Right renal pelvis (tissue), 4 donors: Measurements from ENCODE around the gene CYP2U1. TPM values are rescaled to one million over a fixed set of nuclear protein-coding genes. Genes with fewer than 3 reads are reported as not detected.

Experiments used
- DNase-seq, 4 donors: peaks; one replicate each; pipeline ENCODE4 v3.0.0-alpha.2; 2013; ENCODE audit warnings: low read depth in 4 of 4, low spot score in 3 of 4, missing footprints in 1 of 4
- polyA plus RNA-seq, 4 donors: library from polyadenylated mRNA; unstranded; fragments of 120-200 nt; gene quantifications; one replicate each; pipeline ENCODE4 v1.2.1, GENCODE V29; 2013; ENCODE audit not compliant: insufficient read length in 4 of 4

CYP2U1 gene
- polyA plus RNA-seq, 4 donors, result 5.2 to 6.0 (median 5.8) TPM

DNA sequence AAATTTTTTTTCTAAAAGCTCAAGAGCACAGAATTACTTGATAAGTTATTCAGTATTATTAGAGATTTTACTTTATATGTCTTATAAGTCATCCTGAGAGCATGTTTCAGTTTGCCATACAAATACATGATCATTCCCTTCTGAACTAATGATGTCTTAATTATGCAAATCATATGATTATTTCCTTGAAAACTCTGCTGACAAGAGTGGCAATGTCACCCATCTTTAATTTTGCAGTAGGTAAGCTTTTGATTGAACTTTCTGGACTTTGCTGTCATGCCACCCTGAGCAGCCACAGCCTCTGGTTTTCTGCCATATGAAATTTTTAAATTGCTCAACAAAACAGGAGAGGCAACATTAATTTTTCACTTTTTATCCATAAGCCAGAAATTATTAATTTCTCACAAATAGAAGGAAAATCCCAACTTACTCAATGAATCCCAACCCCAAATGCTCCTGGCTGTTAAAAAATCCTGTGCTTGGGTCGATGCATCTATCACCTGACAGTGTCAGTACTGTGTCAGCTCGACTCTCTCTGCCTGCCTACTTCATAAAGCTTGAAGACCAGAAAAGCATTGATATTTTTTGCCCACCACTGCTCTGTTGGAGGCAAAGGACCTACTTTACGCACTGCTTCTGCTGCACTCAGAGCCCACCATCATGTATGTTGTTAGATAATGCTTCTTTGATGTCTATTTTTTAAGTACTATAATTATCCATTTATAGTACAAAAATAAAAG lies 46.8 kb downstream of the CYP2U1 start:
- no peak for DNase-seq

DNA sequence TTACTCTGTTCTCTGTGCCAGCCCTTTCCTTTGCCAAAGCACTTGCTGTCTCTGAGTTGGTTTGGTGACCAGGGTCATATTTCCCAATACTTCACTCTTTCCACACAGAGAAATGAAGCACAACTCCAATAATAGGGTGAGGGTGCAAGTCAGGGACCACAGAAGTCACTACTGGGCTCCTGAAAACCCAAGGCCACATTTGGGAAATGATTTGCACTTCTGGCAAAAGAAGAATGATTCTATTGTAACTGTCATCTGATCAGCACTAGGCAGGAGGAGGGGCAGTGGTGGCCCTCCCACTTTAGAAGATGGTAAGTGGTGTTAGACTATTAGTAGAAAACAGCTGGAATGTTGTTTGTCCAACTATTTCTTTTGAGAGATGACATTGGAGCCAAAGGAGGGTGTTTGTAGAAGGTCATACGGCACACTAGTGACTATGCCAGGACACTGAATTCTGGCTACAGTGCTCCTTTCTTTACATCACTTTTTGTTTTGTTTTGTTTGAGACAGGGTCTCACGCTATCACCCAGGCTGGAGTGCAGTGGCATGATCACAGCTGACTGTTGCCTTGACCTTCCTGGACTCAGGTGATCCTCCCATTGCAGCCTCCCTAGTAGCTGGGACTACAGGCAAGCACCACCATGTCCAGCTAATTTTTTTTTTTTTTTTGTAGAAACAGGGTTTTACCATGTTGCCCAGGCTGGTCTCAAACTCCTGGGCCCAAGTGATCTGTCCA lies 47.5 kb downstream of the CYP2U1 start:
- no peak for DNase-seq

DNA sequence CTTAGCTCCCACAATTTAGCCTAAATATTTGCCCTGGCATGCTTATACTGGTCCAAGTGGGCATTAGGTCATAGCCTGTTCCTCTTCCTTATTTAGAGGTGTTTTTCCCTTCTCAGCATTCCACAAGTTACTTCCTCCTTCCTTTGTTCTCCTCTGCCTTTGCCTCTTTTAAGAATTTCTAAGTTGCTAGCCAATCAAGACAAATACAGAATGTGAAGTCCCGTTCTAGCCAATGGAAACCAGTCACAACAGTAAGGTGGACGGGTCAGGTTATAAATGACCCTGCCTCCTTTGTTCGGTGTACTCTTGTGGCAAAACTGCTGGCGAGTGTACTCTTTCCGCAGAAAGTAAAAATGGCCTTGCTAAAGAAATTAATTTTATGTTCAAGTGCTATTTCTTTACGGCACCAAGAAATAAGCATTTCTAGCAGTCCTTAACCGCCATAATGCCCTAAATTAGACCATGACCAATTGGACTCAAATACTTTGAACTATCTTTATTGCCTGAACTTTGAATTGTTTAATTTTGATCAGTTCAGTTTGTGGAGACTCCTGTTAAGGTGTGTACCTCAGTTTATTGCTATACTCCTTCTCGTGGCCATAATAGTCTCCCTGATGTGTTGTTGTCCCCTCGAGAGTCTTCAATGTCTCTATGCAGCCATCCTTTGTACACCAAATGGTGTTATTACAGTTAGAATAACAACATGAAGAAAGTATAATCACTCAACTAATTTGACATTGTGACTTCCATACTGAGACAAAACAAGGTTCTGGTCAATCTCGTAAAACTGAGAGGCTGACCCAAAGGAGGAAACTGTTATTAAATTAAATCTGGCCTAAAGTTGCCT lies 56.8 kb downstream of the CYP2U1 start:
- DNase-seq, result no peak

DNA sequence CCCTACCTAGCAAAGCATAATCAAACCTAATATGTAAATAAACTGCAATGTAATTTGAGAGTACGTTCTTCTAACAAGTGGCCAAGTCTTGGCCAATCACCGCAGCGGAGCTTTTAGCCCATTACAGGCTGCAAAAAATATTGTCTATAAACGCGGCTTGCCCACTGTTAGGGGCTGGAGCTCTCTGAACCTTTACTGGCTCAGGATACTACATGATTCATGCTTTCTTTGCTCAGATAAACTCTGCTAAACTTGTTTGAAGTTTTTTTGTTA lies 57.4 kb downstream of the CYP2U1 start:
- no peak for DNase-seq

DNA sequence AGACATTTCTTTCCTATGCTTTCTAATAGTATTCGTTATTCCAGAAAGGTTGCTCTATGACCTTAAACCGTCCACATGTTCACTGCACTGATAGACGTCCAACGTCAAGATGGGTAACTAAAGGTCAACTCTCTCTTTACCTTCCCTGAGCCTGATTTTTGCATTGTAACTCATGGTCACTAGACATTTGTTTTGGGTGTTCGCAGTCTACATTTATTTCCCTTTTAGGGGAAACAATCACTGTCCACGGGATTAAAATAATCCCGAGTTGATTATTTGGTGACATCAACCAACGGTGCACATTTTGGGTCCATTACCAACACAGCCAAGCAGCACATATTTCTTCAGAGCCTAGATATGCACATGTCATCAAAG lies 57.8 kb downstream of the CYP2U1 start:
- DNase-seq, result no peak

DNA sequence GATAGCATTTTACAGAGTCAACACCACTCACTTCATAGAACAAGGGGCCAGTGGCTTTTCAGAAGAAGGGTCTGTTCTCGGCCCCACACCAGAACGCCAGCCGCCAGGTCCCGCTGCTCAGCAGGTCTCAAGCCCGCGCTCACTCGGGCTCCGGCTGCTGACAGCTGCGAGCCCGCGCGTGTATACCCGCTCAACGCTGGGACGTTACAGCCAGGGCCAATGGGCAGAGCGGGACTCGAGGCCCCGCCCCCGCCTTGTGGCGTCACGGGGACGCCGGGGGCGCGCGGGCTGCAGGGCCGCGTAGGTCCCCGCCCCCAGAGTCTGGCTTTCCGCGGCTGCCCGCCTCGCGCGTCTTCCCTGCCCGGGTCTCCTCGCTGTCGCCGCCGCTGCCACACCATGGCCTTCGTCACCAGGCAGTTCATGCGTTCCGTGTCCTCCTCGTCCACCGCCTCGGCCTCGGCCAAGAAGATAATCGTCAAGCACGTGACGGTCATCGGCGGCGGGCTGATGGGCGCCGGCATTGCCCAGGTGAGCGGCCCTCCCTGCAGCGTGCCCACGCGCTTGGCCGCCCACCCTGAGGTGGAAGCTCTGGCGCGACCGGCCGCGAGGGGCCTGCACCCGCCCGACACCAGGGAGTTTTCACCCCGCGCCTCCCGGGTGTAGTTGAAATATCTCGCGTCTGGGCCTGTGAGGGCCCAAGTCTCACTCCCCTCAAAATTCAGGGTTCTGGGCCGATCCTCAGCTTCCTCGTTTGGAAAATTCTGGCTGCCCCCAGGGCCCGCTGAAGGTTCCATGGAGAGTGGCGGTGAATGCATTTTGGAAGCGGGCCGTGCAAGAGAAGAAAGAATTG lies 58.4 kb downstream of the CYP2U1 start, which contains the start of gene HADH:
Gene HADH (plus strand): TSS at position 353 of the 850 bp plus-strand sequence. CDS start 44 bp downstream, at position 397.
- peak; percentile 82 to 91 (median 88) for DNase-seq

DNA sequence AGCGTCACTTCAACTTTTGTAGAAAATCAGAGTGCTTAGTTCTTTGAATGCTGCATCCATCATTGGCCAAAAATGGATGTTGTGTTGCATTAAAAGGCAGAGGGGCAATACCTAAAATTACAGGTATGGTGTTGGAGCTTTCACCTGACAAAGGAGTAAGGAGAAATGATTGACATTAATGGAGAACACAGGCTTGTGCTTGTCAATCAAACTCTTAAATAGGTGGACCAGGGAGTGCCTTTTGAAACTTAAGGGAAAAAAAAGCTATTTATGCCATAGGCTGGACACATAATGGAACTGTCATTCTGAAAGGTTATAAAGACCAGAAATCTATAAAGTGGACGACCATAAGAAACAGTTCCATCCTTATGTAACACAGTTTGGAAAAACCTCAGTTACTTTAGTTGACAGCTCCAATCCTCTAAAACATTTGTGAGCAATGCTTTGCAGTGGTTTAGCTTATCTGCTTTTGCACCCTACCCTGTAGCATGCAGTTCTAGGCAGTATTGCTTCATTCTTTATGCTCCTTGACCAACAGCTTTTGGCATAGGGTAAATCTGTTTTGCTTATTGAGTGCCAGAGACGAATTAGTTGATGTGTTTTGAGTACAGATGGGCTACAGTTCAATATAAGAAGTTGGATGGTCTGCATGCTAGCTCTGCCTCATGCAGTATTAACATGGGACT lies 60.7 kb downstream of the CYP2U1 start:
- DNase-seq, result no peak

DNA sequence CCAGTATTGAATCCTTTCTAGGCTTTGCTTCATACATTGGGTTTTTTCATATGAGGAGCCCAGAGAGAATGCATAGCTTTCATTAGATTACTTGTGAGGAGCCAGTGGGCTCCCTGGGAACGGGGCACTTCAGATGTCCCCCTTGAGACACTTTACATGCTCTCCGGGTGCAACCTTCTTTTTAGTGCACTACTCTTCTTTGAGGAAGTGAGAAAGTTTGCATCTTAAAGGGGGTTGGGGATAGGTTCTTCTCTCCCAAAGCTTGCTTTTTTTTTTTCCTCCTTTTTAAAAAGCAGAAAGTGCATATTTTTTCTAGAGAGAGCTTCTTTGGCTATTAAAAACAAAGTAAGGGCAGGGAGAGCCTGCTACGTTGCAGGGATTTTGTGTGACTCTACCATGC lies 62.6 kb downstream of the CYP2U1 start:
- DNase-seq, result no peak

DNA sequence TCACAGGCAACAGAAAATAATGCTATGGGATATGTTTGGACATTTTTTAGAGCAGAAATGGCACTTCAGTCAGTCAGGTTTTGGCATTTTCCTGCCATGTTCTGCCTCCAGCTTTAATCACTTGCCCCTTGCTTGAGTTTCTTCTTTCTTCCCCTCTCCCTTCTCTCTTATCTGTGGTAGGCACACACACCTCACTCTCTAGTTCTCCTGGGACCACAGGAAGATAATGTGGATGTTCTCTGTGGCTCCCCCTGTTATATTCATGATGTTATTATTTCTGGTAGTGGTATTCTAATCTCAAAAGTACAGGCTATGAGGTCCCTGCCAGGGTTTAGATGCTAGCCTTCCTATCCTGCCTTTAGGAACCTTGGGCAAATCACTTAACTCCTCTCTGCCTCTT lies 63.5 kb downstream of the CYP2U1 start:
- DNase-seq, result no peak

DNA sequence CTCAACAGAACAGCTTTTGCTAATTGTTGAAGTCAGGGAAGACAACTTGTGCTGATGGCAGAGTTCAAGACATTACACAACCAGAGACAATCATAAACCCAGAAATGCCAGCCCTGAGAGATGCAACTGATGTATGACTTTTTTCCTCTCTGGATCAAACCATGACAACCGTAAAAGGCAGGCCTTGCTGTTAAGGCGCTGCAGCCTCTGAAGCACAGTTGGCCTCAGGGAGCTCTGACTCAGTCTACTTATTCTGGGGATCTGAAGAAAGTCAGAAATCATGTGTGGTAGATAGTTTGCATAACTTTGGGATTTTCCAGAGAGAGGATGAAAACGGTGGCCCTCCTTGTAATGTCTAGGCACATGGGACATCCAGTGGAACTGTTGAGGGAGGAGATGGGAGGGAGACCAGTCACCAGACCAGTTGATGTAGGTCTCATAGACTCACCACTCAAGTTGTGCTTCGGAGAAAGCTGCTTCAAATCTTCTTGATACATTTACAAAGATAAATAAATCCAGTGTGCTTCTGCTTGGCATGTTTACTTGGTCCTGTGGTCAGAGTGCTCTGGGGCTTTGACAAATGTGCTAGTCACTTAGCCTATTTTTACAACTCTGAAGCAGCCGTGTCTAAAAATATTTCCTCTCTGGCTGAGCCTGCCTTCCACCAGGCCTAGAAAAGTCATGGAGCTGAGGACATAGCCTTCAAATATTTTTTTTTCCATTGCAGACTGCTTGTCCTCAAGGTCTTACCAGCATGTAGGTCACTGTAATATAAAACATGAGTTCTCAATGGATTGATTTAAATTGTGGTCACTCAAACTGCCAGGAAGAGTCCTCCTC lies 65.8 kb downstream of the CYP2U1 start:
- DNase-seq, result no peak

DNA sequence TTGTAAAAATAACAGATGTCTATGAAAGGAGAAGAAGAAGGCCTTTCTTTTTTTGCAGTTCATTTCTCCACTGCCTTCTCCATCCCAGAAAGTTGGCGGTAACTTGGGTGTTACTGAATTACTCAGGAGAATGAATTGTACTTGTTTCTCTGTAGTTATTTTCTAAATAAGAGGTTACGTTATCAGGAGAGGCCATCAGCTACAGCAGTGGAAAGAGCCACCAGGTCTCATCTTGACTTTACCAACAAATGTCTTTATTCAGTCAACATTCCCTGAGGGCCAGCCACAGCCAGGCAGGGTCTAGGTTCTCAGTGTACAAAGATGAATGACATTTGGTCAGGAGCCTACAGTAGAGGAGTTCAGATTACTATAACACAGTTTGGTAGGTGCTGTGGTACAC lies 66.4 kb downstream of the CYP2U1 start:
- DNase-seq, result no peak

DNA sequence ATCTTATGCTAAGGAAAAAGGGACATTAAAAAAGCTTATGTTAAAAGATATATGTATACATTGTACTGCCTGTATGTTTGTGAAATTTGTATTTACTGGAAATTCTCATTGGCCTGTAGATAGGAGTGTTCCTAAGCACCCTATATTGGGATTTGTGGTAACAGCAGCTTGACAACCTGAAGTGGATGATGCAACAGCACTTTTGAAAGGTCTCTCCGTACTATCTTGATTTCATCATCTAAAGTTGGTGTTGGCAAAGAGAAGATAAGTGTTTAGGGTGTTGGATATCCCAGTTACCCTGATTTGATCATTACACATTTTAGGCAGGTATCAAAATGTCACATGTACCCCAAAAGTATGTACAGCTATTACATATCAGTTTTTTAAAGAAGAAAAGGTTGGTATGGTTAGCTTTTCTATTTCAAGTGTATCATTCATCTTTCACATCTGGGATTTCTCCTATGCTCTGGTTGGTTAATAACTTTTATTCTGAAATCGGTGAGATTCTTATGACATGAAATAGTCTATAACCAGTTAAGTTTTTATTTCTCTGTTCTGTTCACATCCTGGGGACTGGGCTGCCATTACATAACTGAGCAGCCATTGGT lies 68.7 kb downstream of the CYP2U1 start:
- DNase-seq, result no peak

DNA sequence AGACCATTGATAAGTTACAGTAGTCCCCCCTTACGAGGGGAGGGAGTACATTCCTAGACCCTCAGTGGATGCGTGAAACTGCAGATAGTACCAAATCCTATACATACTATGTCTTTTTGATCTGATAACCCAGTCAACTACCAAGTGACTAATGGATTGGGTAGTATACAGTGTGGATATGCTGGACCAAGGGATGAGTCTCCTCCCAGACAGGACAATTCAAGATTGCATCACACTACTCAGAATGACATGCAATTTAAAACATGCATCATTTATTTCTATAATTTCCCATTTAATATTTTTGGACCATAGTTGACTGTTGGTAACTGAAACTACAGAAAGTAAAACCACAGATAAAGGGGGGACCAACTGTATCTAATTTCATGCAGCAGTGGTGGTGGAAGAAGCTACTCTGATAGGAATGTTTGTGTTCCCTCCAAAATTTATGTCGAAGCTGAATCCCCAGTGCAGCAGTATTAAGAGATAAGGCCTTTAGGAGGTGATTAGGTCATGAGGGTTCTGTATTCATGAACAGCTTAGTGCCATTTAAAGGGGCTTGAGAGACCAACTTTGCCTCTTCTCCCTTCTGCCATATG lies 70.3 kb downstream of the CYP2U1 start:
- no peak for DNase-seq

Other genes with a start within 250 kb of the CYP2U1 start
- 100 to 1,000 TPM in 1 of 4 donors, 10 to 100 TPM in 3; 80.5 to 101 (median 89.4) TPM for gene PAPSS1, start 211.3 kb upstream of the CYP2U1 start, polyA plus RNA-seq
- gene SGMS2, start 106.6 kb upstream of the CYP2U1 start, polyA plus RNA-seq, result 10 to 100 TPM; 12.7 to 17.2 (median 13.8) TPM
- gene HADH, start 58.3 kb downstream of the CYP2U1 start, polyA plus RNA-seq, result 100 to 1,000 TPM in 2 of 4 donors, 10 to 100 TPM in 2; 96.5 to 115 (median 100.0) TPM
- gene LEF1, start 237.4 kb downstream of the CYP2U1 start, polyA plus RNA-seq, result 10 to 100 TPM; 53.5 to 81.4 (median 75.9) TPM